HG02759 (cell line): ENCODE results near the gene P2RY4.
"Not testable (repeated sequence)": the region's sequence is repeated elsewhere in the genome, so short reads cannot be mapped to it uniquely, and the experiment has no call there.

Experiments used
- ATAC-seq: cut with Tn5 transposase; IDR thresholded peaks from one replicate; pipeline ENCODE4 v1.9.1; 2021; ENCODE audit warnings: mild to moderate bottlenecking, moderate library complexity; ENCODE audit not compliant: unreplicated experiment

The P2RY4 gene

DNA sequence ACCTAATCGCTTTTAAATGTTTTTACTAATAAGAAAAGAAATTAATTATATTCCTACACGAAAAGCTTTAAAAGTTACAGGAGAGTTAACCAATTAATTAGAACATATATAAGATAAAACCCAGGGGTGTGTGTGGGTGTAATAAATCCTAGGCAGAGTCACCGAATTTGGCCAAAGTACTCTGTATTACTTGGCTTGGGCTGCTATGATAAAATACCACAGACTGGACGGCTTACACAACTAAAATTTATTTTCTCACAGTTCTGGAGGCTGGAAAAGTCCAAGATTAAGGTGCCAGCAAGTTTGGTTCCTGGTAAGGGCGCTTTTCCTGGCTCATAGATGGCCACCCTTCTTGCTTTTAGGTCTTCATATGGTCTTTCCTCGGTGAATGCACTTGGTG lies 15.1 kb downstream of the P2RY4 start:
- no peak for ATAC-seq

DNA sequence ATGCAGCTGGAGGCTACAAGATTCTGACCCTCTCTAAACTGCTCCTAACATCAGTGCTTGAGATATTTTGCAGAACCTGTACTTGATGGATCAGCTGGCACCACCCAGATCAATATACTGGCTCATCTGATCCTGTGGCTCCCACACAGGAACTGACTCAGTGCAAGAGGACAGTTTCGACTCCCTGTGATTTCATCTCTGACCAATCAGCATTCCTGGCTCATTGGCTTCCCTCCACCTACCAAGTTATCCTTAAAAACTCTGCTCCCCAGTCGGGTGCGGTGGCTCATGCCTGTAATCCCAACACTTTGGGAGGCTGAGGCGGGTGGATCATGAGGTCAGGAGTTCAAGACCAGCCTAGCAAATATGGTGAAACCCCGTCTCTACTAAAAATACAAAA lies 16.4 kb downstream of the P2RY4 start:
- ATAC-seq: not testable (repeated sequence)

DNA sequence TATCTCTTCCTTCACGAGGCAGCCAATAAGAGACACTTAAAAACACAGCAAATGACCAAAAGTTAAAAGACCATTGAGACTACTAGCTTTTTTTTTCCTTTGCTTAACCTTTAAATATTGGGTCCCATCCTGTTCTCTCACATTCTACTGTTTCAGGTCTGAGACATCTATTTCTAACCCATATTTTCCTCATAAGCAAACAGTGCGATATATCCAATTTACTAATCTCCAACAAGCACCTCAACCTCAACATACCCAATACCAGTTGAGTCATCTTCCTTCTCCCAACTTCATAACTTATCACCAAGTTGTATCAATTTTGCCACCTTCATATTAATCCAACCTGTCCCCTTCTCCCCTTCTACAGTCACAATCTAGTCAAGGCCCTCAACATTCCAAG lies 18.5 kb downstream of the P2RY4 start:
- ATAC-seq: no peak

DNA sequence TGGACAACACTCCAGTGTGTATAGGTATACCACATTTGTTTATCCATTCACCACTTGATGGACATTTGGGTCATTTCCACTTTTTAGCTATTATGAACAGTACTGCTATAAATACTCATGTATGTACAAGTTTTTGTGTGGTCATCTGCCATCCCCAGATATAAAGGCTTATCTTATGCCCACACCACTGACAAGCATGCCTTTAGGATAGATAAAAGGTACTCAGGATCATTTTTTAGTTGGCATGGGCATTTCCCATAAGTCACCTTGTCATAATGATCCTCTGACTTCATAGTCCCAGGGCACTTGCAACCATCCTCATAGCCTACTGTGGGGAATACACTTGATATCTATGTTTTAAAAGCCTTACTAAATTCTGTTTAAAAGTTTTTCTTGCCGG lies 19.3 kb downstream of the P2RY4 start:
- ATAC-seq: no peak

DNA sequence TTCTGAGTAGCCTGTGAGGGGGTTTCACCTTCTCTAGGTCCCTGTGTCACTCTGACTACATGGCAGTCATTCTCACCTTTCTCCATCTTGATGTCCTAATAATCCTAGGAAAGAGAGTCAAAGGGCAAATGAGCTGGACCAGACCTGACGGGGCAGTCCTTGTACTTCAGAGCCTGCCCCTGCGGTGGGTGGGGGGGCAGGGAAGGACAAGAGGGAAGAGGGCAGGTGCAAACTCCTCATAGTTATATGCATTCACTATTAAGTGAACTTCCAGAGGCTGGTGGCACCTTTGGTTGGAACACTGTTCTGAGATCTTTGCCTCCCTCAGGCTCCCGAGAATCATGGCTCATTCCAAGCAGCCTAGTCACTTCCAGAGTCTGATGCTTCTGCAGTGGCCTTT lies 25.6 kb downstream of the P2RY4 start, which contains the start of gene AWAT1:
AWAT1 (plus strand) TSS at position 301 of the 400 bp plus-strand sequence; CDS start at position 342, 41 bp downstream.
- no peak for ATAC-seq

DNA sequence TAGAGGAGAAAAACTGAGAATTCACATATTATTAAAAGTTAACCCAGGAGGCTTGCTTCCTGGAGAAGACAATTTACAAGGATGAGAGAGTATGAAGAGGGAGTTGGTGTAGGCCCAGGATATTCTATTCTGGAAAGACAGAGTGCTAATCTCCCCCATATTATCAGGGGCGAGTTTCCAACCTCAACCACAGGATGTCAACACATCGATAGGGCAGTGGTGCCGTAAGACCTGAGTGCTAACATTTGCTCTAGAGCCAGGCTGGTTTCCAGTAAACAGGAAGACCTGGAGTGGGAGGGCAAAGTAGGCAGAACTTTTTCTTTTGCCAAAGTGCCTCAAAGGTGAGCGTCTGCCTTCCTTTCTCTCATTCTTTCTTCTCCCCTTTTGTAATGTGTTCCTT lies 28.3 kb downstream of the P2RY4 start:
- ATAC-seq: no peak

DNA sequence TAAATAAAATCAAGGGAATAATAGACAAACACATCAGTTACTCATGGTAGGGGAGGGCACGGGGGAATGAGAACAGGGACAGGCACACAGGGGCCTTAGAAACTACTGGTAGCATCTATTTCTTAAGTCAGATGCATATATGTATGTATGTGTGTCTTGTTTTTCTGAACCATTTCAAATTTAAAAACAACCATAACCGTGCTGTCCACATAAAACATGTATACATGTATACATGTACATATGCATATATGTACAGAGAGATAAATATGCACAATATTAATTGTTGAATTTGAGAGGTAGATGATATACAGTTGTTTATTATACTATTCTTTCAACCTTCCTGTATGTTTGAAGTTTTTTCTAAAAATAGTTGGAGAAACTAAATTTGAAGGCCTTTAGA lies 33.3 kb downstream of the P2RY4 start:
- ATAC-seq: no peak

DNA sequence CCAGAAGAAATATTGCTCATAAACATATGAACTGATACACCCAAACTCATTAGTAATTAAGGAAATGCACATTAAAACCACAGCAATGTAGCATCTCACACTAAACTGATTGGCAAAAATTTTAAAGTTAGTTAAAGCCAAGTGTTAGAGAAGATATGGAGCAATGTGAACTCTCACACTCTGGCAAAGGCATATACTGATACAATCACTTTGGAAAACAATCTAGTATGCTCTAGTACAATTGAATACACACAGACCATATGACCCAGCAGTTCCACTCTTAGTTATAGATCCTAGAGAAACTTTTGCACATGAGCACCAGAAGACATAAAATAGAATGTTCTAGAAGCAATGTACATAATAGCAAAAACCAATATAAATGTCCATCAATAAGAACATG lies 34.0 kb downstream of the P2RY4 start:
- ATAC-seq: no peak

DNA sequence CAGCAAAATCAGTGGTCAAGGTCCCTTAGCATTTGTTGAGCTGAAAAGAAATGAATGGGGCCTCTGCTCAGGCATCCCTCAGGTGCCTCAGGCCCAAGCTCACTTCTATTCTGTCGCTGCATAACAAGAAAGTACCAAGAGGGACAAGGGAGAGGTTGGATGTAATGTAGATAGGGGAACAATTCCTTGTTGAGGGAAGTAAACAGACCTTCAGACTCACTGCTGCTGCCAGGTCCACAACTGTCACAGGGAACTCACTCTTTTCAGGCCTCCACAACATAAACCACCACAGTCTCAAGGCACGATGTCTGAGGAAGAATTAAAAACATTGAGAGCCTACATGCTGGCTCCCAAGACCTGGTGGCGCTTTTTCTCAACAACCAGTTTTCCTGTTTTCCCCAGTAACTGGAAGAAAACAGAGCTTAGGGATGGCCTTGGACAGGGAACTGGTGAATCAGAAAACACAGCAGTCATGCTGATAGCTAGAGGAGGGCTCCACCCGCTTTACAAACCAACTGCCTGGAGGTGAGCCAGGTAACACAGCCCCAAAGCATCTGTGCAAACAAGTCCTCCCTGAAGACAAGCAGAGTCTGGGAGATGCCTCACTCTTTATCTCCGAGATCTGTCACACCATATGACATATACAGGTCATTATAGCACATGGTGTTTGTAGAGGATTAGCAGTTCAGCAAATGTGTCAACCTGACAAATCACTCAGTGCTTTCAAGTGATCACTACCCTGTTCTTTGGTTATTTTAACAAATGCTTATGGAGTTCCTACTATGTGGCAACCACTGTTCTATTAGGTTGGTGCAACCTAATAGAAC lies 39.9 kb downstream of the P2RY4 start:
- no peak for ATAC-seq

DNA sequence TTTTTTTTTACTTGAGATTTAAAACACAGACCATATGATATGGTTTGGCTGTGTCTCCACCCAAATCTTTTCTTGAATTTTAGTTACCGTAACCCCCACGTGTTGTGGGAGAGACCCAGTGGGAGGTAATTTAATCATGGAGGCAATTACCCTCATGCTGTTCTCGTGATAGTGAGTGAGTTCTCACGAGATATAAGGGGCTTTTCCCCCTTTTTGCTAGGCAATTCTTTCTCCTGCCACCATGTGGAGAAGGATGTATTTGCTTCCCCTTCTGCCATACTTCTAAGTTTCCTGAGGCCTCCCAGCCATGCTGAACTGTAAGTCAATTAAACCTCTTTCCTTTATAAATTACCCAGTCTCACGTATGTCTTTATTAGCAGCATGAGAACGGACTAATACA lies 50.4 kb downstream of the P2RY4 start:
- ATAC-seq: not testable (repeated sequence)

DNA sequence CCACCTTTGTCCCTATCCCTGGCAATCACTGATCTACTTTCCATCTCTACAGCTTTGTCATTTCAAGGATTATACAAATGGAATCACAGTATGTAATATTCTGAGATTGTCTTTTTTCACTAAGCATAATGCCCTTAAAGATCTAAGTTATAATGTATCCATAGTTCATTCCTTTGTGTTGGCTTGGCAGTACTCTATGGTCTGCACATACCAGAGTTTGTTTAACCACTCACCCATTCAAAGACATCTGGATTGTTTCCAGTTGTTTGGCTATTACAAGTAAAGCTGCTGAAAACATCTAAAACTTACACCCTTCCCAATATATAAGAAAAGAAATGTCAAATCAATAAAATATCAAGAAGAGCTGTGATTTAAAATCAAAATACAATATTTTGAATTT lies 51.5 kb downstream of the P2RY4 start:
- no peak for ATAC-seq
